Heart left ventricle (tissue), 13 donors: ENCODE data around the gene DYNC2H1.

ENCODE experiments used
- CTCF ChIP-seq, 12 donors: fragments of 200-600 bp; sonication (generic) in 4 of 12; IDR thresholded peaks; one replicate each; pipeline versions ENCODE4 v1.5.0 to v1.8.0; 2018 to 2022; ENCODE audit warnings: antibody characterized with exemption in 12 of 12, mild to moderate bottlenecking in 5 of 12
- POLR2A ChIP-seq, 2 donors: fragments of 450-650 bp; IDR thresholded peaks; one replicate each; pipeline ENCODE4 v1.6.1; 2017; ENCODE audit warnings: antibody characterized with exemption in 2 of 2, mild to moderate bottlenecking in 2 of 2, moderate library complexity in 2 of 2
- donor health status: ischemic (EF 13 %, LVEDD 7.1; RV severe dilation, severe dysfunction).
- donor health status: DM: no; HTN: yes; CAD: no.
- donor health status: DM: no; HTN: no; CAD: no.
- donor health status: ischemic (EF 25% LVEDD 6.9; RV normal size, moderate dysfunction).
- donor health status: ischemic (EF 25% LVEDD 5.7; RV mildly dilated, moderate dysfunction).
- donor health status: ischemic (EF 35%, LVEDD 5.7; RV mildly dilated, moderate dysfunction).
- donor health status: nonischemic (EF 11% LVEDD 7.7; RV severe dilation, severe dysfunction).
- donor health status: DM: yes; HTN: yes; CAD: no.
- donor health status: PGD.
- donor health status: ischemic (EF 29% LVEDD 5.4; RV normal size, mild dysfunction).
- donor health status: nonischemic (EF 23%, LVEDD 6.1; RV moderate dilation, normal function).

- TF ChIP-seq CTCF (IDR thresholded peaks at IDR 0.05) (no peak), POLR2A (IDR thresholded peaks at IDR 0.05) (no peak)
Measured at GRCh38 chr11:103420593-103420992, 311.4 kb downstream of the DYNC2H1 start.
